GM10847 (cell line): ENCODE data around the gene BMAL1.

Source experiments
- POLR2A ChIP-seq: IDR thresholded peaks from 2 replicates; pipeline ENCODE4 v1.6.1; 2011; ENCODE audit not compliant: insufficient read length; ENCODE audit errors: extremely low read depth

BMAL1 gene

DNA sequence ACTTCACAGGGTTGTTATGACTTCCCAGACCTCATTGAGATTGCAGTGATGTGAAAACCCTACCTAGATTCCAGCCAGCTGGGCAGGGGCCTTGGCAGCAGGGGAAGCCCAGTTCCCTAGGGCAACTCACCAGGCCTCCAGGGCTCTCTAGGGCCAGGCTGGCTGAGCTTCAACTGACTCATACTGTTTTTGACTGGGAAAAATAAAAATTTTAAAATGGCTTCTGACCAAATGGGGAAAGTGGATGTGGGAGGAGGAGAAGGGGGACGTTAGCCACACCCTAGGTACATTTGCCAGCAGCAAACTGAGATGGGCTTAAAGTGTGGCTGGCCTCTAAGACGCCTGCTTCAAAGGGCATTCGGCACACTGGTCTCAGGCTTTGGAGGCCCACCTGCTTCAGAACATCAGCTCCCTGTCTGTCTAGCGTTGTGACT lies 39.0 kb downstream of the BMAL1 start:
- TF ChIP-seq POLR2A = no peak

DNA sequence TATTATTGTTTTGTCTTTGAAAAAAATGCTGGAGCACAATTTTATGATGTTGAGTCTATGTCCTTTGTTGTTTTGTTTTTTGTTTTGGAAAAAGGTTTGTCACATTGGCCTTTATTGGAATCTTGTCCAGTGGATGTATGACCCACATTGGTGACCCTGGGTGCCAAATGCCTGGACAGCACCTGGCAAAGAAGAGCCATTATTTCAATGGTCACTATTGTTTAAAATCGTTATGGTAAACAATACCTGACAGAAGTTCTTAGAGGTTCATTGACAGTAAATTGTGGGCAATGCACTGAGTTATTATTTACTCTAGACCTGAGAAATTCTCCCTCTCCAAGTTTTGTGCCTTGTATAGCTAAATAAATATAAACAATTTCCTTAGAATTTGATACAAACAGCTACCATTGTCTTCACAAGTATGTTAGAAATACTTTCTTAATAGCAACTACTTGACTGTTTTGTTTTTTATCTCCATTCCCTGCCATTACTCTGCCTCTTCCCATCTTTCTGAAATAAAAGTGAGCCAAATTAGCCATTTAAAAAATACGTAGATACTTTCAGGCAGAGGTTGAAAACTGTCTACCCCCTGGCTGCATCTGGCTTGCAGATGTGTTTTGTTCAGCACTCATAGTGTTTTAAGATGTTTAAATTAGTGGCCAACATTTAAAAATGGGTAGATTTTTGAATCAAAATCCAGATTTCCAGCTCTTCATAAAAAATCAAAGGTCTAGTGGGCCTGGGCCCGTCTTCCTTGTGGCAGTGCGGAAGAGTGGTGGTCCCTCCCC lies 39.9 kb downstream of the BMAL1 start:
- TF ChIP-seq POLR2A = no peak

- TF ChIP-seq POLR2A = no peak
Measured at GRCh38 chr11:13318498-13319295, 41.1 kb downstream of the BMAL1 start.

GRCh38 chr11:13320688-13321087 lies 43.1 kb downstream of the BMAL1 start:
- TF ChIP-seq POLR2A = no peak

GRCh38 chr11:13321431-13321830 lies 43.8 kb downstream of the BMAL1 start:
- TF ChIP-seq POLR2A = no peak

DNA sequence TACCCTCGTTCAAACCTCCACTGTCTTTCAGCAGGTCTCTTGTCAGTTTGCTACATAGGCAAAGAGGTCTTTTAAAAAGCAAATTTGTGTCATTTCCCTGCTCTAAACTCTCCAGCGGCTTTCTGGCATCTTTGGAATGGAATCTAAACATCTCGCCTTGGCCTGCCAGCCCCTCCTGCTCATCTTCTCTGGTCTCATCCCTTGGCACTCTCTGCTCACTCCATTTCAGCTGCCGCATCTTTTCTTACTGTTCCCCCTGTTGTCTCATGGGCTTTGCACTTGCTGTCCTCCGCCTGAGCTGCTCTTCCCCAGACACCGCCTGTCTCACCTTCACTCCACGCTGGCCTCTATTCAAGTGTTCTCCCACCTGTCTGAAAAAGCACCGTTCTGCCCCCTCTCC lies 46.6 kb downstream of the BMAL1 start:
- no peak for TF ChIP-seq POLR2A

GRCh38 chr11:13324709-13325108 lies 47.1 kb downstream of the BMAL1 start:
- no peak for TF ChIP-seq POLR2A

DNA sequence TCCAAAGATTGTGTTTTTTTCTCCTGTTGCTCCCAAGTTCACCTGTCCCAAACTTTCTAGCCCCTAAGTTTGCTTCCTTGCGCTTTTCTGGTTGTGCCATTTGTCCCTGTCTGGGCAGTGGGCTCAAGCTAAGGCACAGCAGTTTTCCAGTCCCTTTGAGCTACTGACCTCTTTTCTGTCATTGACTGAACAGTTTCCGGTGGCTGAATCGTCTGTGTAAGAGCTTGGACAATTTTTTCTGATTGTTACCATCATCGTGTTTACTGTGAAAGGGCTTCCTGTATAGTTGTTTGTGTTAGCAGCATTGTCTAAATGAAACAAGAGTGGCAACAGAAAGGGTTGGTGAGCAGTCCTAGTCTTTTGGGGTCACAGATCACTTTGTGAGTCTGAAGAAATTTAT lies 49.8 kb downstream of the BMAL1 start:
- TF ChIP-seq POLR2A = no peak

DNA sequence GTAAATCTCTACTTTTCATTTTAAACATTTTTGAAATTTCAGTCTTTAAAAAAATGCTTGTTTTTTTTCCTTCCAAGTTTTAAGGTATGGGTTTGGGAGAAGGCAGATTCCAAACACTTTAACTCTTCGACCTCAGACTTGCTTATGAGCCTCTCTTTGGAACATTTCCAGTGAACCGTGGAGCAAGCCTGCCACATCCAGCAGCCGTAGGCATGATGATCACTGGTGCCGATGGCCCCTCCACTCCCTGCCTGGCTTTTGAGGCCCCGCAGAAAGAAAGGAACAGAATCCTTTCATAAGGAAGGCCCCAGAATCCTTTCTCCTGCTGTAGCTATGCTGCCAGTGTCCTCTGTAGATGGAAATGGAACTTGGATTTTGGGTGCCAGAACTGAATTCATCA lies 50.7 kb downstream of the BMAL1 start:
- no peak for TF ChIP-seq POLR2A

DNA sequence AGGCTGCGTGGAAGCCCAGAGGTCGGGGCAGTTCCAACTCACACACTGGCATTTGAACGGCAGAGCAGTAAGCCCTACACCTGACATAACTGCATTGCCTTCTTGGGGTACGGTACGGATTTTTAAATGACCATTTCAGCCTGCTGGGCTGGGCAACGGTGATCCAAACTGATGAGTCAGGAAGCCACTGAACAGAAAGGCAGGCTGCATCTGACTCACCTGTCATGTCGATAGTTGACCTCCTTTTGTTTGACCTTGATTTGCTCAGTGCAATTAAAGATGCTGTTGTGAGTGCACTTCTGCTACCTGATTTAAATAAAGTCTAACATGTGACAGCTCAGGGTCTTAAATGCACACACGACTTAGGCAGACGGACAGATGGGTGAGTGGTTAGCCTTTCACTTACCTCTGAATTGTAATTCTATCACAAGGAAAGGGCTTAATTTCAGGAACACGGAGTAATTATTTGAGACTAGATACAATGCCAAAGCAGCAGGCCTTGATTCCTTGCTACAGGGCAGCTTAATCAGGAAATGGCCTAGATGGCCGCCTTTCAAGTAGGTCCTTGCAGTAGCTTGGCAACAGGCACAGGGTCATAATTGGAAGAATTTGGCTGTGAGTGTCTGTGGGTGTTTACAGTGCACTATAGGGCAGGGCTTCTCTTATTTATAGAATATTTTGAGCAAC lies 52.2 kb downstream of the BMAL1 start:
- no peak for TF ChIP-seq POLR2A

DNA sequence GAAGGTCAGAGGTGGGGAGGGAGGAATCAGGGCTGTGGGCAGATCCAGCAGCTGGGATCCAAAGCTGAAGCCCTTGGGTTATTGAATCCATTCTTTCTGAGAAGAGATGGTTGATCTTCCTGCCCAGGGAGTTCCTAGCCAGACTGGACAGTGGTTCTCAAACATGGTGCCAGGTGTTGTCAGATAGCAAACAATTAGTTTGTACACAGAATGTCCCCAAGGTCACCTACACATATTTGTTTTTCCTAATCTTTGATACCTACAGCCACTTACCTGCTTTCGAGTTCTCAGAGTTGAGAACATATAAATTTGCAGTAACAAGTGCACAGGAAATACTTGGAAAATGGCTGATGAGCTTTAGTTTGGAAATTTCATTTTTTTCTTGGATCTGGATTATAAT lies 54.5 kb downstream of the BMAL1 start:
- TF ChIP-seq POLR2A = no peak

DNA sequence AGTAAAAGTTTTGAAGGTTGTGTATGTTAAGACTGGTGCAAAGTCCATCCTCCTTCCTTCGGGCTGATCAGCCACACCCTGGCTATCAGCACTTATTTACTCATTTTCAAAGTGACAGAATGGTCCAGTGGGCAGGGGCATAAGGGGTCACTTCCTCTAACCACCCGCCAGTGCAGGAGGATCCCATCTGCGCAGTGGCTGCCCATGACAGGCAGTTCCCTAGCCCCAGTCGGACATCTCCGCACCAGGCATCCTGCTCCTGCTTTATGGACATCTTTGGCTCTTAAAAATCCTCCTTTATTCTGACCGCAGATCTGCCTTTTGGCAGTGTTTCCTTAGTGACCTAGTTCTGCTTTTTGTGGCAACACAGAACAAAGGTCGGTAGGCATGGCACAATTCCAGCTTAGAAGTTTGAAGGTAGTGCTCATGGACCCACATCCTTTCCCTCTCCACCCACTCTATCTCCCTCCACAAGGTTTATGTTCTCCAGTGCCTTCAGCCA lies 55.9 kb downstream of the BMAL1 start:
- TF ChIP-seq POLR2A = no peak

DNA sequence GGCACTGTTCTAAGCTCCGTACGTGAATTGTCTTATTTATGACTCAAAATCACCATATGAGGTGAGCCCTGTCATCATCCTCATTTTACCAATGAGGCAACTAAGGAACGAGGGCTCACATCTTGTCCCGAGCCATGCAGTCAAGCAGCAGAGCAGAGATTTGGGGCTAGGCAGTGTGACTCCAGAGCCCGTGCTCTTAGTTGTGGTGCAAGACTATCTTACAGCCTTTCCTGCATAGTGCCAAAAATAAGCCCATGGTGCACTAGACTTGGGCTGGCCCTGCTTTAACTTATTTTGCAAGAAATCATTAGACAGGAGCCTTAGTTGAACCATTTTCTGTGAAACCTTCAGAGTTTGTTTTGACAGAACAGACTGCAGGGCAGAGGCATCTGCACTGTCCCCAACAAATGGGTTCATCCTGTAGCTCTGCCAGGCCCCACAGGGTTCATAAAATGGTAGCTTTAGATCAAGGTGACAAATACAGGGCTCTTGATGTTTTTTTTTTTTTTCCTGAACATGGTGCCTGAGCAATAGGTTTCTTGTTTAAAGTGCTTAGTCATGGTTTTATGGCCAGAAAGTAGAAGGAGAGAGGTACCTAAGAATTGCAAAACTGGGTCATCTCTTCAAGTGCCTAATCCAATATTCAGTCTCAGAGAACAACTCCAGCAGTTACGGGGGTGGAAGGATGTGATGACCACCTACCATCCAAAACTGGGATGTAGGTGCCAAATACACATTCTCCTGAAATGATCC lies 56.6 kb downstream of the BMAL1 start:
- TF ChIP-seq POLR2A = no peak

GRCh38 chr11:13335319-13335718 lies 57.7 kb downstream of the BMAL1 start:
- TF ChIP-seq POLR2A = no peak
